Vagina (tissue), 2 donors: ENCODE measurements around the gene CDH6. TPM values are rescaled to one million over a fixed set of nuclear protein-coding genes. Genes with fewer than 3 reads are reported as not detected.

Experiments
- DNase-seq, 2 donors: peaks; one replicate each; pipeline ENCODE4 v3.0.0-alpha.2; 2017; ENCODE audit errors: extremely low spot score in 2 of 2
- H3K27ac ChIP-seq: fragments of 200-600 bp; sonication (generic); one replicate; pipeline ENCODE4 v1.5.1; 2019
- H3K27me3 ChIP-seq: fragments of 200-600 bp; sonication (generic); one replicate; pipeline ENCODE4 v1.5.1; 2019
- H3K36me3 ChIP-seq, 2 donors: fragments of 200-600 bp; sonication (generic); one replicate each; pipeline ENCODE4 v1.5.1; 2017 to 2019
- H3K4me1 ChIP-seq: fragments of 200-600 bp; sonication (generic); one replicate; pipeline ENCODE4 v1.5.1; 2019
- H3K4me3 ChIP-seq, 2 donors: fragments of 200-600 bp; sonication (generic); 1 replicate in 1 of 2; 2 replicates in 1 of 2; pipeline ENCODE4 v1.5.1; 2016 to 2019
- H3K9me3 ChIP-seq: fragments of 200-600 bp; sonication (generic); one replicate; pipeline ENCODE4 v1.5.1; 2019
- POLR2A ChIP-seq, 2 donors: fragments of 450-650 bp; IDR thresholded peaks; one replicate each; pipeline ENCODE4 v1.6.1; 2017; ENCODE audit warnings: antibody characterized with exemption in 2 of 2, mild to moderate bottlenecking in 2 of 2, moderate library complexity in 2 of 2
- POLR2AphosphoS5 ChIP-seq, 2 donors: sonication (generic); formaldehyde crosslinking; IDR thresholded peaks; one replicate each; pipeline ENCODE4 v1.9.0; 2017; ENCODE audit warnings: antibody characterized with exemption in 2 of 2, mild to moderate bottlenecking in 2 of 2, low read depth in 1 of 2; ENCODE audit not compliant: insufficient read depth in 1 of 2
- intact Hi-C: fragments of 100-400 bp; cut with DNase I; formaldehyde crosslinking; loops from one replicate; pipeline ENCODE4 v1.15.1; 2023
- total RNA-seq: library from RNA; depleted of rRNA; stranded (reverse); fragments of >200 nt; gene quantifications from one replicate; pipeline ENCODE4 v1.2.3, GENCODE V29; 2016
- TF ChIP-seq, protein P1 (sequence below), 3 experiments: fragments of 450-650 bp in 2 of 3; fragments of 200-600 bp in 1 of 3; sonication (generic) in 1 of 3; IDR thresholded peaks; one replicate each; pipeline ENCODE4 v1.5.1; 2017 to 2019; ENCODE audit warnings: antibody characterized with exemption in 3 of 3, mild to moderate bottlenecking in 2 of 3, moderate library complexity in 2 of 3

Gene CDH6
- total RNA-seq, 1 donor from 2014 or later = 5.2 TPM

DNA sequence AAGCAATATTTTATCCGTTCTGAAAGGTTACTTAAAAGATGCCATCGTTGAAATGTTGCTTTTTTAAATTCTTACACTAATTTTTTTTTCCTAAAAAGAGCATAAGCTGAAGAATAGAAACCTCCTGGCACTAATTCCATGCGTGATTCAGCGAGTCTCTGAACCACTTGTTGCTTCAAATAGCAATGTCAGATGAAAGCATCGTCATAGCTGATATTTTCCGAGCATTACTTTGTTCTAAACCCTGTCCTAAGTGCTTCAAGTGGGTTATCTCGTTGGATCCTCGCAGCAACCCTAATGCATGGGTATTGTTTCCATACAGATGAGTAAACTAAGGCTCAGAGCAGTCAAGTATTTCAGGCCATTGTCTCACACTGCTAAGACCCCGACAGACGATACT lies 79.7 kb downstream of the CDH6 start:
- H3K4me3 ChIP-seq = no peak overlapping the region

DNA sequence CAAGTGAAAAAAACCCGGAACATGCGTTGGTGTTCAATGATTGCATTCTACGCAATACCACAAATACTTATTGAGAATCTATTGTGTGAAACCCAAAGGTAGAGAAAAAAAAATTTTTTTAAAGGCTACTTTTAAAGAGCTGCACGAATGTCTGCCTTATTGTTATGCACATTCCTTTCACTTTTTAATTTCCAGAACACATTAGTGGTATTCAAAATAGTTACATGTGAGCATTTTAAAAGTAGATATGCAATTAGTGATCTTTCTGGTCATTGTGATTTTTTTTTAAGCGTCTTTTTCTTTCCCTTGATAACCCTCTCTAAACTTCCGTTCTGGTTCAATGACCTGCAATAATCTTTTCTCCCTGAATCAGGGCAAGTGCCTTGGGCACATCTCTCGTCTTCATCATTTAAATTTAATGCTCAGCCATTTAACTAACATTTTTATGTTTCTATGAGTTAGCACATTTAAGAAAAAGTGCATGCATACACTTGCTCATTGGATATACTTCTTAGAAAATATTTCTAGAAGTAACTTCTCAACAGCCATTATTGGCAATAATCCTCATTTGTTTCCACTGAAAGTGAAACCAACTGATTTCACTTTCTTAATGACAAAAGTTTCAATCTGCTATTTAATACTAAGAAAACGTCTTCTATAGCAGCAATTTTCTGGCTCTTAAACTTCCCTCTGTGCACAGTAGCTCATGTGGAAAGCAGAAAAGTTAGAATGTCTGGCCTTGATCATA lies 80.3 kb downstream of the CDH6 start:
- H3K9me3 ChIP-seq = no peaks in the 10 kb centered on the region
- peak overlapping the region; percentile 27 to 29 for H3K4me3 ChIP-seq
- no peaks in the 10 kb centered on the region for H3K27me3 ChIP-seq
- TF ChIP-seq, protein P1, sequence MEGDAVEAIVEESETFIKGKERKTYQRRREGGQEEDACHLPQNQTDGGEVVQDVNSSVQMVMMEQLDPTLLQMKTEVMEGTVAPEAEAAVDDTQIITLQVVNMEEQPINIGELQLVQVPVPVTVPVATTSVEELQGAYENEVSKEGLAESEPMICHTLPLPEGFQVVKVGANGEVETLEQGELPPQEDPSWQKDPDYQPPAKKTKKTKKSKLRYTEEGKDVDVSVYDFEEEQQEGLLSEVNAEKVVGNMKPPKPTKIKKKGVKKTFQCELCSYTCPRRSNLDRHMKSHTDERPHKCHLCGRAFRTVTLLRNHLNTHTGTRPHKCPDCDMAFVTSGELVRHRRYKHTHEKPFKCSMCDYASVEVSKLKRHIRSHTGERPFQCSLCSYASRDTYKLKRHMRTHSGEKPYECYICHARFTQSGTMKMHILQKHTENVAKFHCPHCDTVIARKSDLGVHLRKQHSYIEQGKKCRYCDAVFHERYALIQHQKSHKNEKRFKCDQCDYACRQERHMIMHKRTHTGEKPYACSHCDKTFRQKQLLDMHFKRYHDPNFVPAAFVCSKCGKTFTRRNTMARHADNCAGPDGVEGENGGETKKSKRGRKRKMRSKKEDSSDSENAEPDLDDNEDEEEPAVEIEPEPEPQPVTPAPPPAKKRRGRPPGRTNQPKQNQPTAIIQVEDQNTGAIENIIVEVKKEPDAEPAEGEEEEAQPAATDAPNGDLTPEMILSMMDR (IDR thresholded peaks at IDR 0.05) = no peak
- TF ChIP-seq POLR2A (IDR thresholded peaks at IDR 0.05) = no peak
- TF ChIP-seq POLR2AphosphoS5 (IDR thresholded peaks at IDR 0.05; ENCODE audit: insufficient read depth in 1 of 2, low read depth in 1 of 2) = no peak
- no peak for DNase-seq
- H3K27ac ChIP-seq = peak overlapping the region; percentile 8
- H3K4me1 ChIP-seq = no peaks in the 10 kb centered on the region
- intact Hi-C loops = no loop called here
- H3K36me3 ChIP-seq = no peaks in the 10 kb centered on the region

More for the DNA sequence above, 79.7 kb downstream of the CDH6 start:
- TF ChIP-seq POLR2AphosphoS5 (IDR thresholded peaks at IDR 0.05; ENCODE audit: insufficient read depth in 1 of 2, low read depth in 1 of 2) (no peak), POLR2A (IDR thresholded peaks at IDR 0.05) (no peak)
- TF ChIP-seq, protein P1 (IDR thresholded peaks at IDR 0.05) = no peak
- H3K4me1 ChIP-seq = no peaks in the 10 kb centered on the region
- no peaks in the 10 kb centered on the region for H3K9me3 ChIP-seq
- DNase-seq = no peak
- intact Hi-C loops = no loop called here
- no peaks in the 10 kb centered on the region for H3K36me3 ChIP-seq
- H3K27me3 ChIP-seq = no peaks in the 10 kb centered on the region
- no peak overlapping the region for H3K27ac ChIP-seq

DNA sequence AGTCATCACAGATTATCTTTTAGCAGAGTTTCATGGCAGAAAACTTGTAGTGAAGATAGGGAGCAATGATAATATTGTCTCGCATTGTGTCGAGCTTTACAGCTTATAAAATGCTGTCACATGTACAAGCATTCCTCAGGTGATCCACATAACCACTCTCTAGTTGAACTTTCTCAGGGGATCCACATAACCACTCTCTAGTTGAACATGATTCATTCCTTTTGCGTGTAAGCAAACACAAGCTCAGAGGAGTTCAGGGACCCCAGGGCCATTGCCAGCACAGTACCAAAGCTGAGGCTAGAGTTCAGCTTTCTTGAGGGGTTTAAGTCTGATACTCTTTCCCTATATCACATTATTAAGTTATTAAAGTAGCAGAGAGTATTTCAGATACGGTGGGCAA lies 86.7 kb downstream of the CDH6 start:
- H3K9me3 ChIP-seq = no peaks in the 10 kb centered on the region
- no peaks in the 10 kb centered on the region for H3K36me3 ChIP-seq
- no peak for TF ChIP-seq POLR2A (IDR thresholded peaks at IDR 0.05)
- TF ChIP-seq POLR2AphosphoS5 (IDR thresholded peaks at IDR 0.05; ENCODE audit: insufficient read depth in 1 of 2, low read depth in 1 of 2) = no peak
- TF ChIP-seq, protein P1 (IDR thresholded peaks at IDR 0.05) = no peak

DNA sequence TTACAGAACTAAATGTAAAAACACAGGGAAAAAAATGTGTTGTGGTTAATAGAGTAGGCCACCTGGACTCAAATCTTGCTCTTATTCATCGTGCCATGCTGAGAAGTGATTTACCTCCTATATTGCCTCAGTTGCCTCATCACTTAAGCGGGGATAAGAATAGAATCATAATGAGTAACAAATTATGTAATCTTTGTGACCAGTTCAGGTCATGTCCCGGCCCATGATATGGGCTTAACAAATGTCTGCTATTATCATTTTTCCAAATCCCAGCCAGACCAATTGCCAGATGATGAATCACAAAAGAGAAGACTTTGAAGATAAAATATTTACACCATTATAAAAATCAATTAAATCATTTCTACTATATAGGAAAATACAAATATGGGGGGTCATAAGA lies 89.8 kb downstream of the CDH6 start:
- no peak overlapping the region for H3K4me3 ChIP-seq
- intact Hi-C loops = no loop called here
- H3K36me3 ChIP-seq = no peaks in the 10 kb centered on the region
- H3K4me1 ChIP-seq = no peaks in the 10 kb centered on the region
- no peaks in the 10 kb centered on the region for H3K9me3 ChIP-seq
- no peak for DNase-seq
- H3K27ac ChIP-seq = no peak overlapping the region
- TF ChIP-seq, protein P1 (IDR thresholded peaks at IDR 0.05) = no peak
- H3K27me3 ChIP-seq = no peaks in the 10 kb centered on the region

More for the DNA sequence above, 86.7 kb downstream of the CDH6 start:
- intact Hi-C loops = no loop called here
- H3K27ac ChIP-seq = no peak overlapping the region
- H3K4me3 ChIP-seq = no peak overlapping the region
- no peaks in the 10 kb centered on the region for H3K27me3 ChIP-seq
- DNase-seq = no peak
- no peaks in the 10 kb centered on the region for H3K4me1 ChIP-seq

DNA sequence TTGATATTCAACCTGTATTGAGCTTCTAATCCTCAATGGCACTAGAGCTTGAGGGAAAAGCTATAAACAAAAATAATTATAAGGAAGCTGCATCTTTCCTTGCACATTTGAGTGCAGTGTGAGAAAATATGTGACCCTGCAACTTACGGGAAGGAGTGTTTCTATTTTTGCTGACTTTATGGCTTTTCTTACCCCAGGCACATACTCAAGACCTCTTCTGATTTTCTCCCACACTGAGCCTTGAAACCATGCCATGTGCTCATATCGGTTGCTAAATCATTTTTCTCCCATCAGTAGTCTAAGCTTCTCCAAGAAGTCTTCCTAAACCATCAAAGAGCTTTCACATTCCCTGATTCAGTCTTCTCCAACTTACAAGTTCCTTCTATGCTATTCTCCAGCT lies 91.5 kb downstream of the CDH6 start:
- Histone ChIP-seq H3K4me1 (no peaks in the 10 kb centered on the region), H3K9me3 (no peaks in the 10 kb centered on the region), H3K36me3 (no peaks in the 10 kb centered on the region), H3K4me3 (no peak overlapping the region), H3K27ac (no peak overlapping the region), H3K27me3 (no peaks in the 10 kb centered on the region)
- TF ChIP-seq POLR2AphosphoS5 (IDR thresholded peaks at IDR 0.05; ENCODE audit: insufficient read depth in 1 of 2, low read depth in 1 of 2) (no peak), POLR2A (IDR thresholded peaks at IDR 0.05) (no peak)
- TF ChIP-seq, protein P1 (IDR thresholded peaks at IDR 0.05) = no peak
- no peak for DNase-seq
- intact Hi-C loops = no loop called here
